Stimulated activated CD8-positive, alpha-beta memory T cell treated with anti-CD3 and anti-CD28 coated beads, Interleukin-4, amount 100 ng/mL, for 48 hours (primary cell): Measurements from ENCODE around the gene SYT8.

Experiments used
- DNase-seq: peaks from one replicate; pipeline ENCODE4 v3.0.0-alpha.2; 2020

SYT8 gene

DNA sequence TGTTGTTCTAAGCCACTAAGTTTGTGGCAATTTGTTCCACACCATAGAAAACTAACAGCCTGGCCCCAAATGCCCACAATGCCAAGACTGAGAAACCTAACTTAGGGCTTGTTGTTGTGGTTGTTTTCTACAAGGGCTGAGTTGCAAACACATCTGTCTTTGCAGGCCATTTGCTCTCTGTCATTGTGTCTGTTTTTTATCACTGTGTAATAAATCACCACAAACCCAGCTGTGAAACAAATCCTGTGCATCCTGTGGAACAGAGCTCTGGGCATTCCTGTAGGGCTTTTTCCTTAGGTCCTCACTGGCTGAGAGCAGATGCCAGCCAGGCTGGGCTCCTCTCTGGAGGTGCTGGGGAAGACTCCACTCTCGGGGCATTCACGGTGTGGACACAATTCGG, 15.7 kb upstream of the SYT8 start:
- DNase-seq = no peak

DNA sequence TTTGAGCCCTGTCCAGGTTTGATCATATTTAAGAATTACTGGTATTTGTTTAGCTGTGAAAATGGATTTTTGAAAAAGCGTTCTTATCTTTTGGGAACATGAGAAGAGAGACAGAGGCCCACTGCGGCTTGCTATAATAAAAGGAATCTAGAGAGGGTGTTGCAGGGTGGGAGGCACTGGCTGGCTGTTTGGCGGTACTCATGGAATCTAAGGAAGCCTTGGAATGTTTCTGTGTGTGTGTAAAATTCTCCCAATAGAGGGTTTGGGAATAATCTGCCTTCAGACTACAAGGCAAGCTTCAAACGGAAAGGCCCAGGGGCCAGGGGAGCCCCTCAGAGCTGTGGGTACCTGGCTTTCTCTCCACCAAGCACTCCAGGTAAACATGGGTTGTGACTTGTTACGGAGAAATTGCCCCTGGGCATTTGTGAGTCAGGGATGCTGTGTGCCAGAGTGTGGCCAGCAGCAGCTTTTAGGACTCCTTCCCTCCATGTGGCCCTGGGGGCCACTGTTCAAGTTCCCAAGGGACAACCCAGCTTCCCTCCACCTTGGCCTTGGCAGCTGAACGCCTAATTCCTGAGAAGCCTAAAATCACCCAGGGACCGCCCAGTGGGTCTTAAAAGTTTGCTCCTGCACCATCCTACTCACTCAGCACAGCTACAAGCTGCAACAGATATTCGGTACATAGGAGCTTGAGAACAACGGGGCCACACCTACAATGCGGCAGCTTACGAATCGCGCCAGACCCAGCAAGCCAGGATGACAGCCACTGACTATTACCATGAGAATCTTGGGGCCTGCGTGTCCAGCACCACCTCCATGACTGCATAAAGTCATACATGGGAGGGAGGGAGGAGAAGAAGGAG, 14.1 kb upstream of the SYT8 start:
- no peak for DNase-seq

DNA sequence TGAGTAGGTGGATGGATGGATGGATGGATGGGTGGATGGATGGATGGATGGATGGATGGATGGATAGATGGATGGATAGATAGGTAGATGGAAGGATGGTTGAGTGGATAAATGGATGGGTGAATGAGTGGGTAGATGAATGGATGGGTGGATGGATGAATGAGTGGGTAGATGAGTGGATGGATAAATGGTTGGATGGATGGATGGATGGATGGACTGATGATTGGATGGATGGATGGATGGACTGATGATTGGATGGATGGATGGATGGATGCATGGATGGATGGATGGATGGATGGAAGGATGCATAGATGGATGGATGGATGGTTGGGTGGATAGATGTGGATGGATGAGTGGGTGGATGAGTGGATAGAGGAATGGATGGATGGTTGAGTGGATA, 13.2 kb upstream of the SYT8 start:
- no peak for DNase-seq

DNA sequence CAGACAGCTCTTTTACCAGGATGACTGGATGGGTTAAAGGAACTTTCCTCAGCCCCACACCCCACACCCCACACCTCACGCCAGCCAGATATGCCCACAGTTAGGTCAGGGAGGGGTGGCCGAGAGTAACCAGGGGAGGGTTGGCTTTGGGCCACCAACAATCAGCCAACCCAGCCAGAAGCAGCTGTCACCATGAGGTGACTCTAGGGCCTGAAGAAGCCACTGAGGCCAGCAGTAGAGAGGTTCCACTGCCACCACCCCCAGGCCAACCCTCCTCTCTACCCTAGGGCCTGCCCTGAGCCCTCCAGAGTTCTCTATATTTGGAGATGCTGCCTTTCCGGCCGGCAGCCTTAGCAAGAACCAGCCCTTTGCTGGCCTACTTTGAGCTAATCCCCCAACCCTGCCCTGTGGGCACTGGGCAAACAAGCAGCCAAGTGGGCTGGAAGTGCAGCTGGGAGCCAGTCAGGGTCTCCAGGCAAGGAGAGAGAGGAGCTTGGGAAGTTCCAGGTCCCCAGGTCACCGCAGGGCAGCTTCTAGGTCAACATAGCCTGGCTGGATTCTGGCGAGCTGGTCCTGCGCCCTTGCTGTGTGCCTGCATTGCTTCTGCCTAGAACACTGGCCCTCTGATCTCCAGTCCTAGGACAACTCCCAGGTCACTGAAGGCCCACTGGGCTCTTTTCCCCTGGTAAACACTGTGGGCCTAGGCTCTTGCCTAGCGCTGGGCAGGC, 12.0 kb upstream of the SYT8 start:
- no peak for DNase-seq

DNA sequence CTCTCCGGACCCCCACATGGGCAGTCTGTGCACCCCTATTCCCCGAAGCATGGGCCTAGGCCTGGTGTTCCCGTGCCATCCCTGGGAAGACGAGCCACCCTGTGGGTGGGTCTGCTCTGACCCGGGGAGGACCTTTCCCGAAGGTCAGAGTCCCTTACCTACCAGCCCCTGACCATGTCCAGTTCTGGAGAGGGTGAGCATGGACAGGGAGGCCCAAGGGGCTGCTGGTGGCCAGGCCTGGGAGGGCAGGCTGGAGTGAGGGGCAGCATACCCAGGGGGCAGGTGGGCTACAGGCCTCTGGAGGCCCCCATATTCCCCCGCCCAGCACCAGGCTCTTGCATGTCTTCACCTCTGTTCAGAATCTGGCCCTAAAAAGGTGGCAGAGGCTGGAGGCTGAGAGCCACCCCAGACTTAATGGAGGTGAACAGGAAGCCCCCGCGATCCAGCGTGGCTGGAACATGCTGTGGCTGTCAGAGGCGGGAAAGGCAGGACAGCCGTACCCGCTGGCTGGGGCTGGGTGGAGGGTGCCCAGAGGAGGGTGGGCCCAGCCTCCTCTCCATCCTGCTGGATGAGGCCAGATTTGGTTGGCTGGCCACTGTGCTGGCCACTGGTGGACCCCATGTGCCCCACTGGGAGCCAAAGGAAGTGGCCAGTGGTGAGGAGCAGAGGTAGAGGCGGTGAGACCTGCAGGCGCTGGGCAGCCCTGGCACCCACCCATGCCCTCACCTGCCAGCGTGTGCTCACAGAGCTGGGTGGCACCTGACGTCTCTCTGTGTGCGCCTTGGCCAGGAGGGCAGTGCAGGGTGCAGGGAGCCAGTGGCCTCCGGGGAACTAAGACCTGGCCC, 11.2 kb upstream of the SYT8 start:
- no peak for DNase-seq

DNA sequence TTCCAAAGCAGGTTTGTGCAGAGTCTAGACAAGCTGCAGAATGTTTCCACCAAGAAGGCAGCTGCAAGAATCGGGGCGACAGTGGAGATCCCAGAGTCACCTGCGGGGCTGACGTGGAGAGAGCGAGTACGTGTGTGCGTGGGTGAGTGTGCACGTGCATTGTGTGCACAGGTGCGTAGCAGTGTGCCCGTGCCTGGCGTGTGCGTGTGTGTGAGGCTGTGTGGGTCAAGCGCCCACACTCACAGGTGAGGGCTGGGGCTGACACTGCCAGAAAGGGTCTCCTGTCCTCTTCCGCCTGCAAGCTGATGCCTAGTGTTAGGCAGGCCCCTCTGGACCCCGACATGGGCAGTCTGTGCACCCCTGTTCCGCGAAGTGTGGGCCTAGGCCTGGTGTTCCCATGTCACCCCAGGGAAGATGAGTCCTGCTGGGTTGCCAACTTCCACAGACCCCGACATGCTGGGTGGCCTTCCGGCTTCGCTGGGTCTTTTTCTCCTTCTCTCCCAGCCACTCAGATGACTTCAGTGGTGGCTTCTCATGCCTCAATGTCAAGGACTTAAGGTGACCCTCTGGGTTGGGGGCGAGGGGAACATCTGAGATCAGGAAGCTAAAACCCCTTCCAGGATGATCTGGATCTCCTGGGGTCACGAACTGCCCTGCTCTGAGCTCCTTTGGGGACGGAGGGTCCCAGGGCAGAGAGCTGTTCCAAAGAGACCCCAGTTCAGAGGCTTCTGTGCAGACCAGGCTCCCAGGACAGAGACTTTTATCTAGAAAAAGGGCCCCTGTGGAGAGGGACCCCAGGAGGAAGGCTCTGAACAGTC, 10.4 kb upstream of the SYT8 start:
- no peak for DNase-seq

DNA sequence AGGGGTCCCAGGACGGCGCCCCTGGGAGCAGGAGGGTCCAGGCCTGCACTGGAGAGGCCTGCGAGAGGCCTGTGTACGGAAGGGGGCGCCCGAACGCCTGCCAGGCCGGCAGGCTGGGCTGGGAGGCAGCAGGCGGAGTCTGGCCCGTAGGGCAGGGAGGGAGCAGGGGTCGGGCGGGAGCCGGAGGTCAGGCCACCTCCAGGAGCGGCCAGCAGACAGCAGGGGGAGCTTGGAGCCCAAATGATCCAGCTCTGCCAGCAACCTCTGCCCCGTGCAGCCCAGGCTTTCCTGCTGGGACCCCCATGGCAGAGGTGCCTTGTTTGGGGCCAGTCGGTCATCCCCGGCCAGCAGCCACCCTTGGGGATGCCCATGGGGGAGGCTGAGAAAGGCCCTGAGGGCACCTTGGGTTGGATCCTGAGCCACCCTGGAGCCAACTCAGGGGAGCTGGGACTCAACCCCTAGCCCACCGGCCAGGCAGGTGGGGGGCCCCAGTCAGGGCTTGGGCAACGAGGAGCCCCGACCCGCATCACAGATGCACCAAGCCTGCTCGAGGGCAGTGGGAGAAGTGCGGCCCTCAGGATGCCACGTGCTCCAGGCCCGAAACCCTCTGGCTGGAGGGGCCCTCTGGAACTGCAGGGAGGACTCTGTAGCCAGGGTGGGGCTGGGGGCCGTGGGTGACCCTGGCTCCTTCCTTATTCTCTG, 9.6 kb upstream of the SYT8 start:
- DNase-seq = no peak

DNA sequence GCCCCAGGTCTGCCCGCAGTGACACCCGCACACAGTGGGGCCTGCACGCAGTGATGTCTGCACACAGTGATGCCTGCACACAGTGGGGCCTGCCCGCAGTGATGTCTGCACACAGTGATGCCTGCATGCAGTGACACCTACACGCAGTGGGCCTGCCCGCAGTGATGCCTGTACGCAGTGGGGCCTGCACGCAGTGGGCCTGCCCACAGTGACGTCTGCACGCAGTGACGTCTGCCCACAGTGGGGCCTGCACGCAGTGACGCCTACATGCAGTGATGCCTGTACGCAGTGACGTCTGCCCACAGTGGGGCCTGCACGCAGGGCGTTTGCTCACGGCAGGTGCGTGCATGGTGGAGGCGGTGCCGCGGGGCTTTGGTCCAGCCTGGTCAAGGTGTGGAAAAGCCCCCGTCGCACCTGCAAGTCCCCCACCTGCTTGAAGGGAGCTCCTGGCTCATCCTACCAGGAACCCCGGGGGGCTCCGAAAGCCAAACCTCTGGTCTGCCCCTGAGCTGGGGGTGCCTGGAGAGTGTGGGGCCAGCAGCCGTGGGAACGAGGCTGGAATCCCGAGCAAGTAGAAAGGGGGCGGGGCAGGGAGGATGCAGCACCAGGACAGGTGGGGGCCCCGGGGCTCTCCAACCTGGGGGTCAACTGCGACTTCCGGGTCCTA, 8.9 kb upstream of the SYT8 start:
- no peak for DNase-seq

DNA sequence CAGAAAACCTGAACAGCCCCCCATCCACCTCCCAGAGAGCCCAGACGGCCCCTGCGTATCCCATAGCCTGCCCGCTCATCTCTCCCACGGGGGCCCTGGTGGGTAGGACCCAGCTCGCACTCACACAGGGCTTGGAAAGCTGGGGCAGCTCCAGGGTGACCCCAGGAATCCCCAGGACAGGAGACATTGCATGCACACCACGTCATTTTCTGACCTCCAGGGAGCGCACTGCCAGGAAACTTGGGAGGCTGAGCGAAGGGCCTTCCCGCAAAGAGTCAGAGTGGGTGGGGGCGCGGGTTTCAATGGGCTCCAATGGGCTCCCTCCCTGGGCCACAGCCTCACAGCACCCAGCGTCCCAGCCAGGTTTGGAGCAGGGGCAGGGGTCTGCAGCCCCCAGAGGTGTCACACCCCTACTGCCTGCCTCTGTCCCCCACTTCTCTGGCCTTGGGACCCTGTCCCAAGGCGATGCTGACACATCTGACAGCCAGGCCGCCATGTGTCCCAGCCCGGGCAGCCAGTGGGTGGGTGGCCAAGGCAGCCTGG, 8.2 kb upstream of the SYT8 start:
- DNase-seq = no peak

DNA sequence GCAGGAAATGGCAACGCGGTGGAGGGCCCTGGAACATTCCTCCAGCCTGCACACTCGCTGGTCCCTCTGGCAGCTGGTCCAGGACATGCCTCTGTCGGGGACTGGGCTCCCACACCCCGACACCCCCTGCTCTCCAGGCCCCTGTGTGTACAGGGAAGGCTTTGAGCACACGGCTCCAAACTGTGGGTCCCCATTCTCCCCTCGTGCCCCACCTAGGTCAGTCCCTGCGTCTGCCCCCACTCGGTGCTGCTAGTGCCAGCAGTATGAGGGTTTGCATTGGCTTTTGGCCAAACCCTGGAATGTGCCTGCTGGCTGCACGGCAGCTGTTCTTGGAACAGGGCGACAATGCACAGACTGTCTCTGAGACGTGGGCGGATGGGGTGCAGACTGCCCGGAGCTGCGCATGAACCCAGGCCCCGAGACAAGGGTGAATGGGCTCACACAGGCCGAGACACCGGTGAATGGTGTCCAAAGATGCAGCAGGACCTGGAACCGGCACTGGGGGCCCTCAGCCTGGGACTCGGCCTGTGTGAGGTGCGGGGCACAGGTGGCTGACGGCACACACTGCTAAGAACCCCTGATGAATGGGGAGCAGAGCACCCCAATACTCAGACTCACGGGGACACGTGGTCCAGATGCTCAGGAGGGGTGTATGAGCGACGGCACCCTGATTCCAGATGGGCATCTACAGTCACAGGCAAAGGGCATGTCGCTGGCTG, 7.5 kb upstream of the SYT8 start:
- DNase-seq = no peak

DNA sequence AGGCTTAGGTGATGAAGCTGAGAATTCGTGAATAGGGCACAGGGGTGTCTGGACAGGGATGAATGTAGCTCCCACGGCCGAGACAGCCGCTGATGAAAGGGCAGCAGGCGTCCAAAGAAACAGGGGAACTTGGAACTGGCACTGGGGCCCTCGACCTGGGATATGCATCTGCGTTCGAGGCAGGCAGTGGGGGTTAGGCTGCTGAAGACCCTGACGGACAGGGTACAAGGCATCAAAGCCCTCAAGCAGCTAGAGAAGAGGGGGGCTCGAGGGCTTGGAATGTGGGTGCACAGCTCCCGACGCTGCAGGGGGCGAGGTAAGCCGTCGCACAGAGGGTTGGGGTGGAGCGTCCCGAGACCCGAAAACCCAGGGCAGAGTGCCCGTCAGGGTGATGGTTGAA, 6.9 kb upstream of the SYT8 start:
- no peak for DNase-seq

DNA sequence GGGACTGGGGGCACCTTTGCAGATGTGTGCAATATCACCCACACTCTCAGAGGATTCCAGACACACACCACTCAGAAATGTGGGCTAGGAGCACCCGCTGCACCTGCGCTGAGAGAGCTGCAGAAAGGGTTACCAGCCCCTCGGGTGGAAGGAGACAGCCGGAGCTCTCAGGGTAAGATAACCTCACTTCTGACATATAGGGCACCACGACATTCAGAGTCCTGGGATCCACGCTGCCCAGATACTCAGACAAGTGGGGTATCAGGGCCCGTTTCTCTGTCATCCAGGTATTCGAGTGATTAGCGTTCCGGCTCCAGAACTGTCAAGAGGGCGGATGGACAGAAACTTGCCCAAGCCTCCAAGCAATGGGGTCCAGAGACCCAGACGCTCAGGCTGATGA, 6.2 kb upstream of the SYT8 start:
- DNase-seq = no peak

DNA sequence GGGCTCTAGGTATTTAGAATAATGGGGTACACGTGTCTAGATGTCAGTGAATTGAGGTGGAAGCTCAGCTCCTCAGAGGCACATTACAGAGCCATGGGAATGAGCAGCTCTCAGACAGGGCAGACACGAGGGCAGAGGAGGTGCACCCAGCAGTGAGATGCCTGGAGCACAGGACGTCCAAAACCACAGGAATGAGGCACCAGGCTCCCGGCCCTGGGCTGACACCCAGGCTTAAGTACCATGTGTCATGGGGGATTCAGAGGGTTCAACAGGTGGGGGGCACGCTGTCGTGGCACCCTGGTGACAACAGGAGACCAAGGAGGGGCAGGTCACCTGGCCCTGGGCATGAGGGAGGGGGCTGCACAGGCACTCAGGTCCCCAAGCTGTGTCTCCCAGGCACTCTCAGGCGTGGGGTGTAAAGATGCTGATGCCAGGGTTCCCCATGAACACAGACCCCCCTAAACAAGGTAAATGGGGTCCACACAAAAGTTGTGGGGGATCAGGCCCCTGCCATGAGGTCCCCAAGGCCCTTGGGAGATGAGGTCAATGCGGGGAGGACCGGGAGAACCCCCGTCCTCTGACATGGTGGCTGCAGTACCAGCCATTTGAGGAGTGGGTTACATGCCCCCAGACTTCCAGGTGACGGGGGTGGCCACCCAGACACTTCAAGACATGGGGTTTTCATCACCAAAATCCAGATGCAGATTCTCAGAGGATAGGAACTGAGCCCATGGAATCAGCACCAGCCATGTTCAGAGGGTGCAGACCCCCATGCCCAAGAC, 5.6 kb upstream of the SYT8 start:
- no peak for DNase-seq

DNA sequence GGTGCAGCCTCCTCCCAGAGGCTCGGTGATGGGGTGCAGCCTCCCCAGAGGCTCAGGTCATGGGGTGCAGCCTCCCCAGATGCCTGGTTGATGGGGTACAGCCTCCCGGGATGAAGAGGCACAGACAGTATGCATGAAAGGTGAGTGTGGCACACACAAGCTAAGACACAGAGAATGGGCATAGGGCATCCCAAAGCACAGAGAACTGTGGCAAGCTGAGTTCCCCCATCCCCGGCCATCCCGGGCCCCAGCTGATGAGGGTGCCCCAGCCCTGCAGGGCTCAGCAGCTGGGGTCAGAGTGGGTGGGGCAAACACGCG, 4.8 kb upstream of the SYT8 start:
- DNase-seq = no peak

DNA sequence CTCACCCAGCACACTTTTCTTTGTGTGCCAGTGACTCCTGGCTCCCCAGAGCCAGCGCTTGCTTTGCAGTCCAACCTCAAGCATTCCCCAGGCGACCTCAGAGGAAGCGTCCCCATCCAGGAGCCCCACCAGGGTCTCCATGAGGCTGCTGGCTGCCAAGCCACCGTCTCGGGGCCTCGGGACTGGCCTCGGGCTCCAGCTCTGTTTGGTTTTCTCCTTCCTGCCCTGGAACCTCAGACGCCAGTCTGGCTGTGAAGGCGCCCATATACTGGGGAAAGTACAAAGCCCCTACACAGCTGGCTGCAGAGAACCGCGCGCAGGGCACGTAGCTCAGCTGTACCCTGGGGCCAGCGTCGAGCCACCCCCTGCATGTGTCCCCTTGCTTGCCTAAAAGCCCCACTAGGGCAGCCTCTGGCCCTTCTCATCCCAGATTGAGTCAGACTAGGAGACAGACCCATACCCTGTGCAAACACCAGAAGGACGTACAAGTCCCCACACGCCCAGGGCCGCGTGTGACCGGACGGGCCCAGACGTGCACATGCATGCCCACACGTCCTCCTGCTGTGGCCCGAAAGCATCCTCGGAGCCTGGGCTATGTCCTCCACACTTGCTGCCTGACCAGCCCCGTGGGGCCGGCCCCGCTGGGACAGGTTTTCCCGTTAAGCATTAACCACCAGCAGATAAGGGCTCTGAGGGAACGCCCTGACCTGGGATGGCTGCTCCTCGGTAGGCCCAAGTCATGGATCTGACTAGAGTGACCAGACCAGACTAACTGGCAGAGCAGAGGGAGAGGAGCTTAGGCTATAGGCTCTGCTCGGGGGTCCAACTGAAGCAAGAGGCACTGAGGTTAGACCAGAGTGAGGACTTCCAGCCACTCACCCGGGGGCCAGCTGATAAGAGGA, 4.2 kb upstream of the SYT8 start:
- no peak for DNase-seq

DNA sequence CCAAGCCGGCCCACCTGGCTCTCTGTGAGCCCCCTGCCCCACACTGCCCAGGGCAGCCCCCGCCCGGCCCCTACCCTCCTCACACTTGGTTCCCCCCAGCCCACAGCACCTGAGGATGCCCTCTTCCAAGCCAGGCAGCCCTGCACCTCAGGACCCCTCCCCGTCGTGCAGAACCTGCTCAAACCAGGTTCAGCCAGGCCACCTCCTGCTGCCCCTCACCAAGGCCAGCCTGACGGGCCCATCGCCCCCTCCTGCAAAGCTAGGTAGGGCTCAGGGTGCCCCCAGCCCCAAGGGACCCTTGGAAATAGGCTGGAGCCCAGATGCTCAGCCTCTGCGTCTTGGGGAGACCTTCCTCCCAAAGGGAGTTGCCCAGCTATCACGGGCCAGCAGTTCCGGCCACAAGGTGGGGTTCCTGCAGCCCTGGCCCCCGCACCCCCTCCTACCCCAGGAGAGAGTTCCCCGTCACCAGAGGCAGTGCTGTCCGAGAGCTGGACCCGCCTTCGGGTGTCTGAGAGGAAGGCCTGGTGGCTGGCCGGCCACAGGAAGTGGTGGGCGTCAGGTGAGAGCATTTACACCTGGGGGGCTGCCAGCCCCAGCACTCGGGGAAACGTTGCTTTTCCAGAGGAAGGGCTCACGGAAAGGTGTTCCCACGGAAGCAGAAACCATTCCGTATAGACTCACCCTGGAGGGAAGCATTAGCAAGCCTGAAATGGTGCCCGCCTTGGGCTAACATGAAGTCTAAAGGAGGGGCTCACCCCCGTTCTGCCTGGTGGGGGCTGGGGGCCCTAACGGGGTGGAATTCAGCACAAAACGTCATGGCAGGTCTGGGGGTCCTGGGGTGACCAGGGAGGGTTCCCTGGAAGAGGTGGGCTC, 3.2 kb upstream of the SYT8 start:
- DNase-seq = no peak

DNA sequence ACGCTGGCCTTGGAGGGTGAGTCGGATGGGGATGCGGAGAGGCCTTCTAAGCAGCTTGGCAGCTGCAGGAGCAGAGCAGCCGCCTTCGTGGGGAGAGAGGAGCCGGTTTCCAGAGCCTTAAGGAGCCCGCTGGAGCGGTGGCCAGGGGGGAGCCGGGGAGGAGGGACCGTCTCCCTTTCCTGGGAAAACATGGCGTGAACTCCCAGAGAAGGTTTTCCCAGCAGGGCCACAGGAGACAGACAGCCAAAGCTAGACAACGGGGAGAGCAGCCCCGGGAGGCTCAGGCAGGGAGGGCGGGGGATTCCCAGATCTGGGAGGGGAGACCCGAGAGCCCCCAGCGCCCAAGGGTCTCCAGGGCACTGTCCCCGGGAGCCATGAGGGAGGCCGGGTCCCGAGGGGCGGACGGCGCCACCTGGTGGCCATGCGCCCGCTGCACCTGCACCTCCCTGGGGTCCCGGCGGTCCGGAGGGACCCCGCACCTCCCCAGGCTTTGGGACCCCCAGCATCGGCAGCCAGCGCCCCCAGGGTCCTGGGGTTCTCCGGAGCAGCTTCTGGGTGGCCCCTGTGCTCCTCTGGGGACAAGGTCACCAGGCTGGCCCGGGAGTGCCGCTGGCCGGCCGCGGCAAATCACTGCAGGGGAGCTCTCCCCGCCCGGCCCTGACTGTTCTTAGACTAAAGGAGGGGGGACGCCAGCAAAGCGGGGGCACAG, 2.4 kb upstream of the SYT8 start:
- DNase-seq = peak; percentile 86
